GM19463 (cell line): Measurements from ENCODE around the gene ZFAND2A.
"Not testable (repeated sequence)": the region's sequence is repeated elsewhere in the genome, so short reads cannot be mapped to it uniquely, and the experiment has no call there.

ENCODE experiments used
- ATAC-seq: cut with Tn5 transposase; IDR thresholded peaks from one replicate; pipeline ENCODE4 v1.9.1; 2021; ENCODE audit warnings: mild to moderate bottlenecking, moderate library complexity; ENCODE audit not compliant: unreplicated experiment

Gene ZFAND2A

GRCh38 chr7:1175967-1176851 is 16.2 kb upstream of the ZFAND2A start:
- ATAC-seq = no peak

- ATAC-seq = no peak
These were observed 15.6 kb upstream of the ZFAND2A start for GRCh38 chr7:1175597-1175966.

- no peak for ATAC-seq
These were observed 15.0 kb upstream of the ZFAND2A start for GRCh38 chr7:1174881-1175596.

- no peak for ATAC-seq
These were observed 14.0 kb upstream of the ZFAND2A start for GRCh38 chr7:1174002-1174401.

- no peak for ATAC-seq
These were observed 12.9 kb upstream of the ZFAND2A start for GRCh38 chr7:1172666-1173523.

GRCh38 chr7:1171516-1171915 is 11.5 kb upstream of the ZFAND2A start:
- ATAC-seq = not testable (repeated sequence)

GRCh38 chr7:1170741-1171501 is 10.9 kb upstream of the ZFAND2A start:
- no peak for ATAC-seq

- ATAC-seq = peak; percentile 63
These were observed 9.7 kb upstream of the ZFAND2A start for GRCh38 chr7:1169409-1170368.

GRCh38 chr7:1168422-1168821 is 8.4 kb upstream of the ZFAND2A start:
- ATAC-seq = no peak

GRCh38 chr7:1164436-1164835 is 4.4 kb upstream of the ZFAND2A start:
- ATAC-seq = no peak

GRCh38 chr7:1163121-1163520 is 3.1 kb upstream of the ZFAND2A start:
- ATAC-seq = no peak

GRCh38 chr7:1160670-1161021 is 650 bp upstream of the ZFAND2A start:
- no peak for ATAC-seq

GRCh38 chr7:1159231-1159630 is 765 bp downstream of the ZFAND2A start:
- not testable (repeated sequence) for ATAC-seq

GRCh38 chr7:1158203-1159126 is 1.5 kb downstream of the ZFAND2A start:
- no peak for ATAC-seq

GRCh38 chr7:1156782-1157535 is 3.0 kb downstream of the ZFAND2A start:
- no peak for ATAC-seq

GRCh38 chr7:1155818-1156781 is 3.9 kb downstream of the ZFAND2A start:
- ATAC-seq = not testable (repeated sequence)
